Transverse colon (tissue), 4 donors: ENCODE results near the gene PI16. TPM values are rescaled to one million over a fixed set of nuclear protein-coding genes. Genes with fewer than 3 reads are reported as not detected.

ENCODE experiments used
- DNase-seq: peaks from one replicate; pipeline ENCODE4 v3.0.0-alpha.2; 2019
- H3K27ac ChIP-seq, 4 donors: fragments of 200-600 bp; sonication (generic); 2 replicates each; pipeline ENCODE4 v1.5.1; 2016 to 2018; ENCODE audit warnings: inconsistent platforms in 4 of 4
- H3K27me3 ChIP-seq: fragments of 200-600 bp; sonication (generic); 2 replicates; pipeline ENCODE4 v1.5.1; 2017; ENCODE audit warnings: inconsistent platforms
- H3K36me3 ChIP-seq, 4 donors: fragments of 200-600 bp; sonication (generic); 2 replicates each; pipeline ENCODE4 v1.5.1; 2017 to 2019; ENCODE audit warnings: inconsistent platforms in 4 of 4
- H3K4me1 ChIP-seq, 4 donors: fragments of 200-600 bp; sonication (generic); 2 replicates each; pipeline ENCODE4 v1.5.1; 2017 to 2020; ENCODE audit warnings: inconsistent platforms in 4 of 4
- H3K4me3 ChIP-seq, 4 donors: fragments of 200-600 bp; sonication (generic); 1 replicate in 1 of 4; 2 replicates in 3 of 4; pipeline versions ENCODE4 v1.5.1 to v1.6.1; 2017 to 2019; ENCODE audit warnings: inconsistent platforms in 4 of 4
- H3K9me3 ChIP-seq, 2 donors: fragments of 200-600 bp; sonication (generic); 2 replicates each; pipeline ENCODE4 v1.5.1; 2017 to 2019; ENCODE audit warnings: inconsistent platforms in 2 of 2
- EP300 ChIP-seq: sonication (generic); formaldehyde crosslinking; IDR thresholded peaks from one replicate; pipeline ENCODE4 v1.6.1; 2017; ENCODE audit warnings: antibody characterized with exemption, low read depth
- POLR2A ChIP-seq: fragments of 450-650 bp; IDR thresholded peaks from one replicate; pipeline ENCODE4 v1.6.1; 2016; ENCODE audit warnings: antibody characterized with exemption, mild to moderate bottlenecking, moderate library complexity
- POLR2AphosphoS5 ChIP-seq, 3 donors: sonication (generic); formaldehyde crosslinking; IDR thresholded peaks; one replicate each; pipeline ENCODE4 v1.6.1; 2016; ENCODE audit warnings: antibody characterized with exemption in 3 of 3
- WGBS, 2 donors: methylation state at CpG; one replicate each; pipeline ENCODE4 v1.1.5; 2018; ENCODE audit warnings: low coverage in 1 of 2; 5-methylcytosine and 5-hydroxymethylcytosine counted together
- in situ Hi-C, 4 donors: fragments of 200-750 bp; cut with MboI; loops; one replicate each; pipeline versions ENCODE4 v1.15.0 to v1.15.1; 2017; ENCODE audit warnings: low sequenced_read_pairs in 3 of 4, low pct_ligation_motif_present in 1 of 4, low pct_unique_long_range_greater_than_20kb in 1 of 4
- intact Hi-C: fragments of 100-400 bp; cut with DNase I; formaldehyde crosslinking; loops from one replicate; pipeline ENCODE4 v1.15.1; 2023; ENCODE audit warnings: low total_unique reads
- total RNA-seq, 4 donors: library from RNA; depleted of rRNA; stranded (reverse); fragments of >200 nt; gene quantifications; one replicate each; pipeline ENCODE4 v1.1.0, GENCODE V29; 2016
- TF ChIP-seq, protein P1 (sequence below), 5 experiments: fragments of 200-600 bp in 3 of 5; fragments of 450-650 bp in 2 of 5; sonication (generic) in 3 of 5; IDR thresholded peaks; 1 replicate in 2 of 5; 2 replicates in 3 of 5; pipeline ENCODE4 v1.5.1; 2016 to 2017; ENCODE audit warnings: antibody characterized with exemption in 5 of 5, inconsistent platforms in 3 of 5, mild to moderate bottlenecking in 2 of 5, moderate library complexity in 1 of 5

The PI16 gene
- total RNA-seq, 4 donors from 2014 or later, result 0.60 to 5.6 (median 4.0) TPM; not detected in 1

DNA sequence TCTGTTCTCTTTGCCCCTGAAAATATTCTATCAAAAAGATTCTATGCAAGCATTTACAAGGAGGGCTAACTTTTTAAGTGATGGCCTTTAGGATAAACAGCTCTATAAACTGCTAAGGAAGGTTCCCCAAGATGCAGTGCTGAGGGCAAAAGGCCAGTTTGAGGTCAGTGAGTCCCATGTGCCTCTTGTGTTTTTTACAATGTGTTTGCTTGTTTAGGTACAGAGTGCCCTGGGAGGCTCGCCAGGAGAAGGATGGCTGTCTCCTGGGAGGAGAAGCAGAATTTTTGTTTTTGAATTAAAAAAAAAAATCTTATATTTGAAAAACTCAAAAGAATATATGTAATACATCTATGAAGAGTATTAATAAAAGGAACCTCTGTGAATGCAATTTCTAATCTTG is 18.7 kb downstream of the PI16 start:
- peaks cover 0 to 97% (median 48%) of the 10 kb centered on the region in 4 donors for H3K36me3 ChIP-seq
- H3K9me3 ChIP-seq, result no peaks in the 10 kb centered on the region
- TF ChIP-seq EP300, result no peak
- TF ChIP-seq, protein P1, sequence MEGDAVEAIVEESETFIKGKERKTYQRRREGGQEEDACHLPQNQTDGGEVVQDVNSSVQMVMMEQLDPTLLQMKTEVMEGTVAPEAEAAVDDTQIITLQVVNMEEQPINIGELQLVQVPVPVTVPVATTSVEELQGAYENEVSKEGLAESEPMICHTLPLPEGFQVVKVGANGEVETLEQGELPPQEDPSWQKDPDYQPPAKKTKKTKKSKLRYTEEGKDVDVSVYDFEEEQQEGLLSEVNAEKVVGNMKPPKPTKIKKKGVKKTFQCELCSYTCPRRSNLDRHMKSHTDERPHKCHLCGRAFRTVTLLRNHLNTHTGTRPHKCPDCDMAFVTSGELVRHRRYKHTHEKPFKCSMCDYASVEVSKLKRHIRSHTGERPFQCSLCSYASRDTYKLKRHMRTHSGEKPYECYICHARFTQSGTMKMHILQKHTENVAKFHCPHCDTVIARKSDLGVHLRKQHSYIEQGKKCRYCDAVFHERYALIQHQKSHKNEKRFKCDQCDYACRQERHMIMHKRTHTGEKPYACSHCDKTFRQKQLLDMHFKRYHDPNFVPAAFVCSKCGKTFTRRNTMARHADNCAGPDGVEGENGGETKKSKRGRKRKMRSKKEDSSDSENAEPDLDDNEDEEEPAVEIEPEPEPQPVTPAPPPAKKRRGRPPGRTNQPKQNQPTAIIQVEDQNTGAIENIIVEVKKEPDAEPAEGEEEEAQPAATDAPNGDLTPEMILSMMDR (IDR thresholded peaks at IDR 0.05), result no peak
- TF ChIP-seq POLR2AphosphoS5 (IDR thresholded peaks at IDR 0.05), result no peak
- no peak for TF ChIP-seq POLR2A
- WGBS, 2 donors, result 86 to 100% methylated on average over 1 of the region's 1 CpG
- in situ Hi-C loops (no loop called here), intact Hi-C loops (no loop called here)
- DNase-seq, result no peak
- H3K4me1 ChIP-seq, result no peaks in the 10 kb centered on the region
- H3K27ac ChIP-seq, result no peak overlapping the region
- no peak overlapping the region for H3K4me3 ChIP-seq
- H3K27me3 ChIP-seq, result no peaks in the 10 kb centered on the region

DNA sequence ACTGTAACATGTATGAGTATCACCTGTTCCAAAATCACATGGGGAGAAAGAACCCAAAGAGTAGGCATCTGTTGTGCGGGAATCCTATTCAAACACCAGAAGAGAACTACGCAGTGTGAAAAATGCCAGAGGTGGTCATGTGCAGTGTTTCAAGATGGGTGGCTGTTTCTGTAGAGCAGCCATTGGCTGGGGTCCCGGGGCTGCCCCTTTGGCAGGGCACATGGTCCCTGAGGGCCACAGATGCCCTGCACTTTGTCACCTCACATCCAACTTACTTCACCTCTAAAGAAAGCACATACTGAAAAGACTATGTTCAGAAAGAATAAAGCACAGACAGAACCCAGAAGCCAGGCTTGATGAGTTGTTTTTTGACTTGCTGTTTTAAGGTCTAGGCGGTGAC is 19.1 kb downstream of the PI16 start:
- H3K27me3 ChIP-seq, result no peaks in the 10 kb centered on the region
- no peak for DNase-seq
- H3K36me3 ChIP-seq, result peaks cover 0 to 97% (median 48%) of the 10 kb centered on the region in 4 donors
- intact Hi-C loops (no loop called here), in situ Hi-C loops (no loop called here)
- TF ChIP-seq, protein P1 (IDR thresholded peaks at IDR 0.05), result no peak
- TF ChIP-seq POLR2AphosphoS5 (IDR thresholded peaks at IDR 0.05), result no peak
- TF ChIP-seq EP300, result no peak
- TF ChIP-seq POLR2A, result no peak
- WGBS, 2 donors, result 92 to 100% methylated on average over 1 to 4 of the region's 4 CpGs
- H3K4me3 ChIP-seq, result no peak overlapping the region
- H3K27ac ChIP-seq, result no peak overlapping the region
- no peaks in the 10 kb centered on the region for H3K4me1 ChIP-seq
- no peaks in the 10 kb centered on the region for H3K9me3 ChIP-seq

DNA sequence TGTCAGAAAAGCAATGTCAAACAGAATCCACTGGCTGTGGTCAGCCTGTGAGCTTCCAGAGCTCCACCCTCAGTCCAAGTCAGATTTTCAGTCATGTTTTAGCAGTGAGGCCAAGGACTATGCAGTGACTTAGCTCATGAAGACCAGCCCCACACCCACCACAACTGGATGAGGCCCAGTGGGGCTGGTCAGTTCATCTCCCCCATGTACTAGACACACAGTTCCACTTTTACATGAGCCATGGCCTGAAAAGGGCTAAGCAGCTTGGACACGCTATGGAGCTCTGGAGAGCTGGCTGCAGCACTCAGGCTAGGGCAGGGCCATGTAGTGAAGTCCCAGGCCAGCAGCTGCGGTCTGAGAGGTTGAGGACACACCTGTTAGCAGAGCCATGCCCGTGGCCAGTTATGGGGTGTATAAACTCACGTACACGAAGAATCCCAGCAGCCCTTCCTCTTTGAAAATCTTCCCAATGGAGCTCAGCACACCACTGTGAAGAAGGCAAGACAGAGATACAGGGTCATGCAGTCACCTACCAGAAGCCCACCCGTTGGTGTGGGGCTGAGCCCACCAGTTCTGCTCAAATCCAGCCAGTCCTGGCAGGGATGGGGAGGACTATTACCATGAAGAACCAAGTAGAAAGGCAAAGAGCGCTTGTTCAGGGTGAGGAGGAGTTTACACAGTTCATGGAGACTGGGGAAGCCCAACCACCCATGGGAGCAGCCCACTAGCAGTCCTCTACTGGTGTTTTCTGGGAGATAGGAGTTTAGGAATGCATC is 20.9 kb downstream of the PI16 start:
- Histone ChIP-seq H3K27ac (no peak overlapping the region), H3K4me3 (no peak overlapping the region), H3K4me1 (peaks cover 0 to 13% (median 3%) of the 10 kb centered on the region in 4 donors), H3K27me3 (no peaks in the 10 kb centered on the region), H3K9me3 (no peaks in the 10 kb centered on the region), H3K36me3 (peaks cover 0 to 79% (median 38%) of the 10 kb centered on the region in 4 donors)
- in situ Hi-C loops, result no loop called here
- WGBS, 2 donors, result 89% methylated on average over 7 of the region's 7 CpGs; no CpG with 5 or more reads in 1 of the 2 donors
- no peak for TF ChIP-seq EP300
- no peak for TF ChIP-seq POLR2A
- TF ChIP-seq POLR2AphosphoS5 (IDR thresholded peaks at IDR 0.05), result no peak
- TF ChIP-seq, protein P1 (IDR thresholded peaks at IDR 0.05), result no peak
- DNase-seq, result no peak
- intact Hi-C loops, result no loop called here

DNA sequence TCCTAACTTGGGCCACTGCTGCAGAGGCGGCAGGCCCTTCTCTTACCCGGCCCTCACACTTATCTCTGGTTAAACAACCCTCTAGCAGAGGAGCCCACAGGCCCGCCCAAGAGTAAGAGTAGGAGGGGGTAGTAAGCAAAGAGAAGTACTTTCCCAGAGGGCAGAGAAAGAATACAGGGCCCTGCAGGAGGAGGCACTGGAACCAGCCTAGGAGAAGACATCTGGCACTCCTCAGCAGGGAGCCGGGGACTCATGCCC is 21.4 kb downstream of the PI16 start:
- 90% methylated on average over 4 of the region's 4 CpGs; no CpG with 5 or more reads in 1 of the 2 donors for WGBS, 2 donors
- H3K4me1 ChIP-seq, result peaks cover 0 to 16% (median 4%) of the 10 kb centered on the region in 4 donors
- intact Hi-C loops (no loop called here), in situ Hi-C loops (no loop called here)
- no peaks in the 10 kb centered on the region for H3K27me3 ChIP-seq
- DNase-seq, result no peak
- no peak overlapping the region for H3K27ac ChIP-seq
- no peak overlapping the region for H3K4me3 ChIP-seq
- no peaks in the 10 kb centered on the region for H3K9me3 ChIP-seq
- no peak for TF ChIP-seq POLR2AphosphoS5 (IDR thresholded peaks at IDR 0.05)
- TF ChIP-seq, protein P1 (IDR thresholded peaks at IDR 0.05), result no peak
- TF ChIP-seq EP300, result no peak
- no peak for TF ChIP-seq POLR2A
- peaks cover 0 to 75% (median 36%) of the 10 kb centered on the region in 4 donors for H3K36me3 ChIP-seq
